Measurements from ENCODE around the gene NLRC5.

NLRC5 gene

GRCh38 chr16:57111420-57111819 is 122.1 kb downstream of the NLRC5 start:
- 100% methylated on average over 1 of the region's 2 CpGs for WGBS
- no peak overlapping the region for H4K91ac ChIP-seq (ENCODE audit: low read length)
- no peak overlapping the region for H3K4me2 ChIP-seq (ENCODE audit: low read length, poor library complexity, severe bottlenecking)
- H2AFZ ChIP-seq (ENCODE audit: low read depth, low read length): no peak overlapping the region
- H3K14ac ChIP-seq (ENCODE audit: low read length in 2 of 2): no peak overlapping the region
- H2BK12ac ChIP-seq (ENCODE audit: low read length in 2 of 2): no peak overlapping the region
- H3K4me1 ChIP-seq (ENCODE audit: control insufficient read depth, insufficient read depth, low read depth, low read length): peaks cover 22% of the 10 kb centered on the region
- H3K27ac ChIP-seq (ENCODE audit: low read length, poor library complexity, severe bottlenecking): no peak overlapping the region
- no peak overlapping the region for H3K4me3 ChIP-seq (ENCODE audit: insufficient read depth in 1 of 2, low read depth in 1 of 2, low read length in 2 of 2)
- H3K18ac ChIP-seq (ENCODE audit: low read depth in 1 of 2, low read length in 2 of 2): no peak overlapping the region
- no peak overlapping the region for H4K8ac ChIP-seq (ENCODE audit: low read length)
- no peak overlapping the region for H2BK15ac ChIP-seq (ENCODE audit: low read depth, poor library complexity, severe bottlenecking)
- no peak overlapping the region for H3K9ac ChIP-seq (ENCODE audit: low read length)
- H3K4ac ChIP-seq (ENCODE audit: low read depth in 1 of 2, low read length in 2 of 2): no peak overlapping the region
- H3K79me1 ChIP-seq (replicated peaks; ENCODE audit: low read length, poor library complexity, severe bottlenecking): peaks cover 22% of the 10 kb centered on the region
- no peak for DNase-seq
- H3K27me3 ChIP-seq (ENCODE audit: control insufficient read depth in 1 of 2, insufficient read depth in 1 of 2, low read length in 2 of 2): no peaks in the 10 kb centered on the region
- no peak overlapping the region for H2BK5ac ChIP-seq (ENCODE audit: low read depth, low read length, poor library complexity, severe bottlenecking)
- H2BK120ac ChIP-seq (ENCODE audit: low read depth, low read length): no peak overlapping the region
- H2AK5ac ChIP-seq (ENCODE audit: low read length, severe bottlenecking): no peak overlapping the region
- H3K36me3 ChIP-seq (ENCODE audit: control insufficient read depth in 1 of 2, insufficient read depth in 2 of 2, low read depth in 1 of 2, low read length in 2 of 2): peaks cover 0 to 22% of the 10 kb centered on the region in 2 experiments
- no peaks in the 10 kb centered on the region for H3K9me3 ChIP-seq (ENCODE audit: control insufficient read depth, low read length)
- no peak overlapping the region for H3K23ac ChIP-seq (ENCODE audit: low read length in 2 of 2)

GRCh38 chr16:57112403-57113041 is 123.2 kb downstream of the NLRC5 start:
- DNase-seq: peak; percentile 29
- Histone ChIP-seq H2BK15ac (ENCODE audit: low read depth, poor library complexity, severe bottlenecking) (no peak overlapping the region), H3K27ac (ENCODE audit: low read length, poor library complexity, severe bottlenecking) (no peak overlapping the region), H3K4me1 (ENCODE audit: control insufficient read depth, insufficient read depth, low read depth, low read length) (peaks cover 22% of the 10 kb centered on the region), H3K36me3 (ENCODE audit: control insufficient read depth in 1 of 2, insufficient read depth in 2 of 2, low read depth in 1 of 2, low read length in 2 of 2) (peaks cover 0 to 33% of the 10 kb centered on the region in 2 experiments), H3K27me3 (ENCODE audit: control insufficient read depth in 1 of 2, insufficient read depth in 1 of 2, low read length in 2 of 2) (no peaks in the 10 kb centered on the region), H2BK5ac (ENCODE audit: low read depth, low read length, poor library complexity, severe bottlenecking) (no peak overlapping the region), H4K91ac (ENCODE audit: low read length) (no peak overlapping the region), H3K9me3 (ENCODE audit: control insufficient read depth, low read length) (no peaks in the 10 kb centered on the region), H2BK12ac (ENCODE audit: low read length in 2 of 2) (peak overlapping the region in 1 of 2 experiments; percentile 37), H3K4ac (ENCODE audit: low read depth in 1 of 2, low read length in 2 of 2) (peak overlapping the region in 1 of 2 experiments; percentile 26), H2BK120ac (ENCODE audit: low read depth, low read length) (no peak overlapping the region), H3K14ac (ENCODE audit: low read length in 2 of 2) (no peak overlapping the region), H3K4me2 (ENCODE audit: low read length, poor library complexity, severe bottlenecking) (no peak overlapping the region), H3K18ac (ENCODE audit: low read depth in 1 of 2, low read length in 2 of 2) (peak overlapping the region; percentile 38 to 72), H2AK5ac (ENCODE audit: low read length, severe bottlenecking) (no peak overlapping the region), H4K8ac (ENCODE audit: low read length) (peak overlapping the region; percentile 21), H3K4me3 (ENCODE audit: insufficient read depth in 1 of 2, low read depth in 1 of 2, low read length in 2 of 2) (no peak overlapping the region), H3K23ac (ENCODE audit: low read length in 2 of 2) (no peak overlapping the region), H3K9ac (ENCODE audit: low read length) (no peak overlapping the region), H2AFZ (ENCODE audit: low read depth, low read length) (peak overlapping the region; percentile 42), H3K79me1 (replicated peaks; ENCODE audit: low read length, poor library complexity, severe bottlenecking) (peaks cover 13% of the 10 kb centered on the region)
- WGBS: 75% methylated on average over 10 of the region's 10 CpGs

- Histone ChIP-seq H3K79me1 (replicated peaks; ENCODE audit: low read length, poor library complexity, severe bottlenecking) (peaks cover 12% of the 10 kb centered on the region), H3K18ac (ENCODE audit: low read depth in 1 of 2, low read length in 2 of 2) (peak overlapping the region; percentile 38 to 72), H3K9me3 (ENCODE audit: control insufficient read depth, low read length) (no peaks in the 10 kb centered on the region), H2AK5ac (ENCODE audit: low read length, severe bottlenecking) (no peak overlapping the region), H2AFZ (ENCODE audit: low read depth, low read length) (no peak overlapping the region), H4K91ac (ENCODE audit: low read length) (no peak overlapping the region), H2BK120ac (ENCODE audit: low read depth, low read length) (no peak overlapping the region), H4K8ac (ENCODE audit: low read length) (no peak overlapping the region), H3K27ac (ENCODE audit: low read length, poor library complexity, severe bottlenecking) (no peak overlapping the region), H2BK5ac (ENCODE audit: low read depth, low read length, poor library complexity, severe bottlenecking) (no peak overlapping the region), H3K14ac (ENCODE audit: low read length in 2 of 2) (peak overlapping the region in 1 of 2 experiments; percentile 2), H3K23ac (ENCODE audit: low read length in 2 of 2) (no peak overlapping the region), H3K4me1 (ENCODE audit: control insufficient read depth, insufficient read depth, low read depth, low read length) (peaks cover 22% of the 10 kb centered on the region), H3K27me3 (ENCODE audit: control insufficient read depth in 1 of 2, insufficient read depth in 1 of 2, low read length in 2 of 2) (no peaks in the 10 kb centered on the region), H3K4me3 (ENCODE audit: insufficient read depth in 1 of 2, low read depth in 1 of 2, low read length in 2 of 2) (no peak overlapping the region), H3K4ac (ENCODE audit: low read depth in 1 of 2, low read length in 2 of 2) (peak overlapping the region in 1 of 2 experiments; percentile 49), H3K9ac (ENCODE audit: low read length) (no peak overlapping the region), H2BK15ac (ENCODE audit: low read depth, poor library complexity, severe bottlenecking) (no peak overlapping the region), H2BK12ac (ENCODE audit: low read length in 2 of 2) (peak overlapping the region in 1 of 2 experiments; percentile 37), H3K4me2 (ENCODE audit: low read length, poor library complexity, severe bottlenecking) (no peak overlapping the region), H3K36me3 (ENCODE audit: control insufficient read depth in 1 of 2, insufficient read depth in 2 of 2, low read depth in 1 of 2, low read length in 2 of 2) (peaks cover 3 to 37% of the 10 kb centered on the region in 2 experiments)
- 92% methylated on average over 14 of the region's 14 CpGs for WGBS
- peak; percentile 54 for DNase-seq
Observed at GRCh38 chr16:57113042-57113453, 123.7 kb downstream of the NLRC5 start.

- 100% methylated on average over 5 of the region's 5 CpGs for WGBS
- no peak overlapping the region for H3K9ac ChIP-seq (ENCODE audit: low read length)
- no peak overlapping the region for H3K4ac ChIP-seq (ENCODE audit: low read depth in 1 of 2, low read length in 2 of 2)
- H3K4me1 ChIP-seq (ENCODE audit: control insufficient read depth, insufficient read depth, low read depth, low read length): peaks cover 19% of the 10 kb centered on the region
- H3K27me3 ChIP-seq (ENCODE audit: control insufficient read depth in 1 of 2, insufficient read depth in 1 of 2, low read length in 2 of 2): no peaks in the 10 kb centered on the region
- no peak overlapping the region for H2BK12ac ChIP-seq (ENCODE audit: low read length in 2 of 2)
- H3K4me2 ChIP-seq (ENCODE audit: low read length, poor library complexity, severe bottlenecking): no peak overlapping the region
- H3K79me1 ChIP-seq (replicated peaks; ENCODE audit: low read length, poor library complexity, severe bottlenecking): peaks cover 7% of the 10 kb centered on the region
- no peak overlapping the region for H3K14ac ChIP-seq (ENCODE audit: low read length in 2 of 2)
- no peak overlapping the region for H2AFZ ChIP-seq (ENCODE audit: low read depth, low read length)
- no peak overlapping the region for H3K4me3 ChIP-seq (ENCODE audit: insufficient read depth in 1 of 2, low read depth in 1 of 2, low read length in 2 of 2)
- H2BK5ac ChIP-seq (ENCODE audit: low read depth, low read length, poor library complexity, severe bottlenecking): no peak overlapping the region
- DNase-seq: no peak
- no peak overlapping the region for H4K91ac ChIP-seq (ENCODE audit: low read length)
- H3K18ac ChIP-seq (ENCODE audit: low read depth in 1 of 2, low read length in 2 of 2): no peak overlapping the region
- no peak overlapping the region for H3K23ac ChIP-seq (ENCODE audit: low read length in 2 of 2)
- no peak overlapping the region for H2AK5ac ChIP-seq (ENCODE audit: low read length, severe bottlenecking)
- no peak overlapping the region for H4K8ac ChIP-seq (ENCODE audit: low read length)
- H2BK120ac ChIP-seq (ENCODE audit: low read depth, low read length): no peak overlapping the region
- no peak overlapping the region for H3K27ac ChIP-seq (ENCODE audit: low read length, poor library complexity, severe bottlenecking)
- peaks cover 3 to 37% of the 10 kb centered on the region in 2 experiments for H3K36me3 ChIP-seq (ENCODE audit: control insufficient read depth in 1 of 2, insufficient read depth in 2 of 2, low read depth in 1 of 2, low read length in 2 of 2)
- no peaks in the 10 kb centered on the region for H3K9me3 ChIP-seq (ENCODE audit: control insufficient read depth, low read length)
- H2BK15ac ChIP-seq (ENCODE audit: low read depth, poor library complexity, severe bottlenecking): no peak overlapping the region
Observed at GRCh38 chr16:57113664-57114063, 124.3 kb downstream of the NLRC5 start.
